Thyroid gland (tissue), 4 donors: ENCODE results near the gene SEMA6B. TPM values are rescaled to one million over a fixed set of nuclear protein-coding genes. Genes with fewer than 3 reads are reported as not detected.

Source experiments
- DNase-seq, 2 donors: peaks; one replicate each; pipeline ENCODE4 v3.0.0-alpha.2; 2019
- H3K27ac ChIP-seq, 3 donors: fragments of 200-600 bp; sonication (generic); 1 replicate in 2 of 3; 2 replicates in 1 of 3; pipeline ENCODE4 v1.5.1; 2016 to 2019; ENCODE audit warnings: mild to moderate bottlenecking in 1 of 3, moderate library complexity in 1 of 3
- H3K27me3 ChIP-seq: fragments of 200-600 bp; sonication (generic); one replicate; pipeline ENCODE4 v1.5.1; 2019
- H3K36me3 ChIP-seq, 2 donors: fragments of 200-600 bp; sonication (generic); one replicate each; pipeline ENCODE4 v1.5.1; 2016 to 2019
- H3K4me1 ChIP-seq, 2 donors: fragments of 200-600 bp; sonication (generic); one replicate each; pipeline ENCODE4 v1.5.1; 2017 to 2019
- H3K4me3 ChIP-seq, 3 donors: fragments of 200-600 bp; sonication (generic); replicated peaks in 1 of 3; 1 replicate in 2 of 3; 2 replicates in 1 of 3; pipeline ENCODE4 v1.5.1; 2016; ENCODE audit warnings: mild to moderate bottlenecking in 1 of 3
- H3K9me3 ChIP-seq: fragments of 200-600 bp; sonication (generic); one replicate; pipeline ENCODE4 v1.5.1; 2017
- CTCF ChIP-seq, 6 experiments: fragments of 200-600 bp in 3 of 6; fragments of 450-650 bp in 3 of 6; sonication (generic) in 3 of 6; IDR thresholded peaks; one replicate each; pipeline ENCODE4 v1.5.1; 2016 to 2019; ENCODE audit warnings: antibody characterized with exemption in 6 of 6, mild to moderate bottlenecking in 2 of 6, inconsistent platforms in 1 of 6, moderate library complexity in 1 of 6
- POLR2A ChIP-seq, 2 donors: fragments of 450-650 bp; IDR thresholded peaks; one replicate each; pipeline ENCODE4 v1.6.1; 2017; ENCODE audit warnings: antibody characterized with exemption in 2 of 2, mild to moderate bottlenecking in 2 of 2, moderate library complexity in 1 of 2
- WGBS, 2 donors: methylation state at CpG; one replicate each; pipeline ENCODE4 v1.1.5; 2017; 5-methylcytosine and 5-hydroxymethylcytosine counted together
- intact Hi-C: fragments of 100-400 bp; cut with DNase I; formaldehyde crosslinking; loops from one replicate; pipeline ENCODE4 v1.15.1; 2023
- total RNA-seq, 4 donors: library from RNA; depleted of rRNA; stranded (reverse); fragments of >200 nt; gene quantifications; one replicate each; pipeline ENCODE4 v1.2.3, GENCODE V29; 2016

The SEMA6B gene
- total RNA-seq, 4 donors from 2014 or later = 1.2 to 9.1 (median 4.2) TPM

- WGBS, 2 donors = 83 to 94% methylated on average over 7 to 22 of the region's 24 CpGs
- H3K4me3 ChIP-seq = no peak overlapping the region
These were observed 41.9 kb downstream of the SEMA6B start for GRCh38 chr19:4517451-4518057.

GRCh38 chr19:4516939-4517300 is 42.6 kb downstream of the SEMA6B start:
- Histone ChIP-seq H3K4me3 (no peak overlapping the region), H3K36me3 (no peaks in the 10 kb centered on the region), H3K9me3 (no peaks in the 10 kb centered on the region), H3K4me1 (no peaks in the 10 kb centered on the region), H3K27ac (no peak overlapping the region), H3K27me3 (no peaks in the 10 kb centered on the region)
- no peak for DNase-seq
- 49 to 81% methylated on average over 3 to 4 of the region's 8 CpGs for WGBS, 2 donors
- no peak for TF ChIP-seq CTCF (IDR thresholded peaks at IDR 0.05)
- no peak for TF ChIP-seq POLR2A (IDR thresholded peaks at IDR 0.05)
- intact Hi-C loops = no loop called here

More at GRCh38 chr19:4517451-4518057, 41.9 kb downstream of the SEMA6B start:
- Histone ChIP-seq H3K9me3 (no peaks in the 10 kb centered on the region), H3K27me3 (no peaks in the 10 kb centered on the region), H3K4me1 (no peaks in the 10 kb centered on the region), H3K27ac (no peak overlapping the region), H3K36me3 (no peaks in the 10 kb centered on the region)
- TF ChIP-seq POLR2A (IDR thresholded peaks at IDR 0.05) (no peak), CTCF (IDR thresholded peaks at IDR 0.05) (no peak)
- intact Hi-C loops = no loop called here
- DNase-seq = no peak

- Histone ChIP-seq H3K36me3 (no peaks in the 10 kb centered on the region), H3K9me3 (no peaks in the 10 kb centered on the region), H3K27me3 (no peaks in the 10 kb centered on the region), H3K4me1 (no peaks in the 10 kb centered on the region), H3K27ac (no peak overlapping the region), H3K4me3 (no peak overlapping the region)
- no peak for DNase-seq
- intact Hi-C loops = no loop called here
- WGBS, 2 donors = 69 to 72% methylated on average over 11 to 13 of the region's 14 CpGs
- no peak for TF ChIP-seq POLR2A (IDR thresholded peaks at IDR 0.05)
- TF ChIP-seq CTCF (IDR thresholded peaks at IDR 0.05) = no peak
These were observed 43.1 kb downstream of the SEMA6B start for GRCh38 chr19:4516199-4516938.

GRCh38 chr19:4515732-4516131 is 43.8 kb downstream of the SEMA6B start:
- no peak overlapping the region for H3K4me3 ChIP-seq
- no peaks in the 10 kb centered on the region for H3K36me3 ChIP-seq
- TF ChIP-seq CTCF (IDR thresholded peaks at IDR 0.05) (no peak), POLR2A (IDR thresholded peaks at IDR 0.05) (no peak)
- intact Hi-C loops = no loop called here
- no peaks in the 10 kb centered on the region for H3K4me1 ChIP-seq
- DNase-seq = no peak
- WGBS, 2 donors = 87 to 93% methylated on average over 5 of the region's 5 CpGs
- H3K27ac ChIP-seq = no peak overlapping the region
- H3K27me3 ChIP-seq = no peaks in the 10 kb centered on the region
- no peaks in the 10 kb centered on the region for H3K9me3 ChIP-seq

- Histone ChIP-seq H3K27ac (no peak overlapping the region), H3K27me3 (no peaks in the 10 kb centered on the region), H3K9me3 (no peaks in the 10 kb centered on the region), H3K4me1 (no peaks in the 10 kb centered on the region), H3K36me3 (no peaks in the 10 kb centered on the region), H3K4me3 (no peak overlapping the region)
- DNase-seq = no peak
- intact Hi-C loops = no loop called here
- 88 to 91% methylated on average over 10 to 14 of the region's 17 CpGs for WGBS, 2 donors
- no peak for TF ChIP-seq CTCF (IDR thresholded peaks at IDR 0.05)
- TF ChIP-seq POLR2A (IDR thresholded peaks at IDR 0.05) = no peak
These were observed 46.2 kb downstream of the SEMA6B start for GRCh38 chr19:4513248-4513647.
